PFSK-1 (cell line): ENCODE results near the gene RHBDF1.

ENCODE experiments used
- POLR2AphosphoS5 ChIP-seq: IDR thresholded peaks from 2 replicates; pipeline ENCODE4 v1.6.1; 2012; ENCODE audit warnings: low read depth, mild to moderate bottlenecking, control low read depth, low read length, moderate library complexity
- REST ChIP-seq, 2 experiments: IDR thresholded peaks; 2 replicates each; pipeline versions ENCODE4 v1.6.1 to v1.8.0; 2011 to 2012; ENCODE audit warnings: low read depth in 2 of 2, low read length in 2 of 2, control low read depth in 1 of 2, inconsistent platforms in 1 of 2, mild to moderate bottlenecking in 1 of 2, moderate library complexity in 1 of 2; ENCODE audit not compliant: insufficient read depth in 1 of 2
- TAF1 ChIP-seq: IDR thresholded peaks from 2 replicates; pipeline ENCODE4 v1.6.1; 2012; ENCODE audit warnings: low read length, control low read depth, borderline replicate concordance; ENCODE audit not compliant: insufficient read depth

GRCh38 chr16:56231-56927 is 16.1 kb downstream of the RHBDF1 start:
- TF ChIP-seq TAF1 = no peak
- no peak for TF ChIP-seq POLR2AphosphoS5
- no peak for TF ChIP-seq REST (IDR thresholded peaks at IDR 0.05; ENCODE audit: insufficient read depth in 1 of 2, low read depth in 2 of 2, low read length in 2 of 2)
